H1 (cell line): ENCODE measurements around the gene RRAS.

Source experiments
- CBX5 ChIP-seq: fragments of 300-800, 300-1000 bp; sonication (generic); IDR thresholded peaks from 2 replicates; pipeline ENCODE4 v1.7.1; 2016; ENCODE audit warnings: antibody characterized with exemption, low read length, low read depth
- CEBPB ChIP-seq: IDR thresholded peaks from 2 replicates; pipeline ENCODE4 v1.6.1; 2012; ENCODE audit warnings: low read depth, low read length
- CHD1 ChIP-seq: IDR thresholded peaks from 2 replicates; pipeline ENCODE4 v1.6.1; 2012; ENCODE audit warnings: low read depth, low read length, improper control_type of control experiment
- EP300 ChIP-seq, 2 experiments: IDR thresholded peaks; 1 replicate in 1 of 2; 2 replicates in 1 of 2; pipeline ENCODE4 v1.6.1; 2011 to 2012; ENCODE audit warnings: low read depth in 2 of 2, low read length in 2 of 2, mild to moderate bottlenecking in 2 of 2, borderline replicate concordance in 1 of 2, inconsistent platforms in 1 of 2, moderate library complexity in 1 of 2
- FOSL1 ChIP-seq: IDR thresholded peaks from 2 replicates; pipeline ENCODE4 v1.6.1; 2011; ENCODE audit warnings: mild to moderate bottlenecking, low read depth, low read length, moderate library complexity; ENCODE audit not compliant: insufficient read depth
- POLR2A ChIP-seq, 2 experiments: IDR thresholded peaks; 1 replicate in 1 of 2; 2 replicates in 1 of 2; pipeline ENCODE4 v1.6.1; 2011; ENCODE audit warnings: low read depth in 2 of 2, low read length in 2 of 2, mild to moderate bottlenecking in 2 of 2; ENCODE audit errors: control extremely low read depth in 1 of 2
- POLR2AphosphoS5 ChIP-seq: IDR thresholded peaks from 2 replicates; pipeline ENCODE4 v1.6.1; 2011; ENCODE audit warnings: low read depth, low read length
- RFX5 ChIP-seq: IDR thresholded peaks from 2 replicates; pipeline ENCODE4 v1.6.1; 2011; ENCODE audit warnings: low read depth, low read length, improper control_type of control experiment, borderline replicate concordance
- YY1 ChIP-seq: IDR thresholded peaks from 2 replicates; pipeline ENCODE4 v1.6.1; 2011; ENCODE audit warnings: low read depth, mild to moderate bottlenecking, low read length
- TF ChIP-seq, protein P1 (sequence below), 3 experiments: IDR thresholded peaks; 1 replicate in 2 of 3; 2 replicates in 1 of 3; pipeline versions ENCODE4 v1.5.1 to v1.6.1; 2011; ENCODE audit warnings: low read length in 3 of 3, mild to moderate bottlenecking in 3 of 3, inconsistent platforms in 2 of 3, low read depth in 1 of 3, moderate library complexity in 1 of 3; ENCODE audit not compliant: insufficient read depth in 1 of 3; ENCODE audit errors: control extremely low read depth in 1 of 3

DNA sequence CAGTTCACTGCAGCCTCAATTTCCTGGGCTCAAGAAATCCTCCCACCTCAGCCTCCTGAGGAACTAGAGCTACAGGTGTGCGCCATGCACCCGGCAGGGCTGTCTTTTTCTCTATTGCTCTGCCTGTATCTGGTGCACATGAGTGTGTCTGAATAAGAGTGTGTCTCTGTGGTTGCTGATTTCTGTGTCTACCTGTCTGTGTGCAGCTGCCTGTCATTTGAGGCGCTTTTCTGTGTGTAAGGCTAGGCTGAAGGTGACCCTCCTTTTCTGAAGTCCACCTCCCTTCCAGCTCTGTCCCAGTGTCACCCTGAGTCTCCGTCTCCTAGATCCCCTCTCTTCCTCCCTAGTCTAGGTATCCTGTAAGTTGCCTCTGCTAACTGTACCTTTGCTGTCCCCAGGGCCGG, 50.4 kb downstream of the RRAS start:
- no peak for TF ChIP-seq EP300 (IDR thresholded peaks at IDR 0.05; ENCODE audit: borderline replicate concordance in 1 of 2, low read depth in 2 of 2, low read length in 2 of 2)
- TF ChIP-seq, protein P1, sequence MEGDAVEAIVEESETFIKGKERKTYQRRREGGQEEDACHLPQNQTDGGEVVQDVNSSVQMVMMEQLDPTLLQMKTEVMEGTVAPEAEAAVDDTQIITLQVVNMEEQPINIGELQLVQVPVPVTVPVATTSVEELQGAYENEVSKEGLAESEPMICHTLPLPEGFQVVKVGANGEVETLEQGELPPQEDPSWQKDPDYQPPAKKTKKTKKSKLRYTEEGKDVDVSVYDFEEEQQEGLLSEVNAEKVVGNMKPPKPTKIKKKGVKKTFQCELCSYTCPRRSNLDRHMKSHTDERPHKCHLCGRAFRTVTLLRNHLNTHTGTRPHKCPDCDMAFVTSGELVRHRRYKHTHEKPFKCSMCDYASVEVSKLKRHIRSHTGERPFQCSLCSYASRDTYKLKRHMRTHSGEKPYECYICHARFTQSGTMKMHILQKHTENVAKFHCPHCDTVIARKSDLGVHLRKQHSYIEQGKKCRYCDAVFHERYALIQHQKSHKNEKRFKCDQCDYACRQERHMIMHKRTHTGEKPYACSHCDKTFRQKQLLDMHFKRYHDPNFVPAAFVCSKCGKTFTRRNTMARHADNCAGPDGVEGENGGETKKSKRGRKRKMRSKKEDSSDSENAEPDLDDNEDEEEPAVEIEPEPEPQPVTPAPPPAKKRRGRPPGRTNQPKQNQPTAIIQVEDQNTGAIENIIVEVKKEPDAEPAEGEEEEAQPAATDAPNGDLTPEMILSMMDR (IDR thresholded peaks at IDR 0.05; ENCODE audit: control extremely low read depth in 1 of 3, insufficient read depth in 1 of 3, low read depth in 1 of 3, low read length in 3 of 3), result no peak
- TF ChIP-seq CEBPB, result no peak
- no peak for TF ChIP-seq CHD1
- TF ChIP-seq RFX5, result no peak
- no peak for TF ChIP-seq POLR2A (IDR thresholded peaks at IDR 0.05; ENCODE audit: control extremely low read depth in 1 of 2, low read depth in 2 of 2, low read length in 2 of 2)
- TF ChIP-seq YY1, result no peak
- no peak for TF ChIP-seq CBX5
- TF ChIP-seq POLR2AphosphoS5, result no peak
- no peak for TF ChIP-seq FOSL1
